HG03196 (cell line): ENCODE data around the gene PALM.

Experiments used
- ATAC-seq: cut with Tn5 transposase; IDR thresholded peaks from one replicate; pipeline ENCODE4 v1.9.1; 2021; ENCODE audit not compliant: unreplicated experiment

PALM gene

DNA sequence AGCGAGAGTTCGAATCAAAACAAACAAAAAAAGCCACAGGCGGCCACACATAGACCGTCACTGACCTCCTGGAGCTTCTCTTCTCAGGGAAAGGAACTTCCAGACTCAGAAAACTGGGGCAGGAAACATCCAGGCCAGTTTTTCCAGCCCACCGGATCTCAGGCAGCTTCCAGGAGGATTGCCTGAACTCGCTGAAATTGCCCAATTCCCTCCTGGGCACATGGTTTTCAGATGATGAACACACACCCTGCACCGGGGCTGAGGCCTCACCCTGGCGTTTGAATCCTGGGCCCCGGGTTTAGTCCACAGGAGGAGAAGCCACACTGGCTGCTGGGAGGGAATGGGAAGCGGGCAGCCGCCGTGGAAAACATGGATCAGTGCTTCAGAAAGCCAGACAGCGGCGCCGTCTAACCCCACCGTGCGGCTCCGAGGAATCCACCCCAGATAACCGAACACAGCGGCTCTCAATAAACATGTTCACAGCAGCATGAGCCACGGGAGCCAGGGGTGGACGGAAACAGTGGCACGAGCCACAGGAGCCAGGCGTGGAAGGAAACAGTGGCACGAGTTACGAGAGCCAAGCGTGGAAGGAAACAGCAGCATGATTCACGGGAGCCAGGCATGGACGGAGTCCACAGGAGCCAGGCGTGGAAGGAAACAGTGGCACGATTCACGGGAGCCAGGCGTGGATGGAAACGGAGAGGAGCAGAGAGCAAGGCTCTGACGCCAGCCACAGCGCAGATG lies 70.3 kb downstream of the PALM start:
- no peak for ATAC-seq

DNA sequence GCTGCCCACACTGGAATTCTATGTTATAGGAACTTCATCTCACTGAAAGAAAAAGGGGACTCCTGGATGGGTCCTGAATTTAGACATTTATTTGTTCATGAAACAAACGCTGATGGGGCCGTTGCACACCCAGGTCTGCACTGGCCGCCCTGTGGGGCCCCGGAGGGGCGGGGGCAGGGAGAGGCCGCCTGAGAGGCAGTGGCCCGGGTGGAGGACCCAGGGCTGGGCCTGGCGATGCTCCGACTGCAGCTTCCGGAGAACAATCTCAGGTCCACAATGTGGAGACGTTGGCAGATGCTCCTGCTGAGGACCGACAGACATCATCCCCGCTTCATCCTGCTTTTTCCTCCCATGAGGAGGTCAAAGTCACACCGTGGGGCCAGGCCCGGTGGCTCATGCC lies 72.2 kb downstream of the PALM start:
- ATAC-seq: no peak

DNA sequence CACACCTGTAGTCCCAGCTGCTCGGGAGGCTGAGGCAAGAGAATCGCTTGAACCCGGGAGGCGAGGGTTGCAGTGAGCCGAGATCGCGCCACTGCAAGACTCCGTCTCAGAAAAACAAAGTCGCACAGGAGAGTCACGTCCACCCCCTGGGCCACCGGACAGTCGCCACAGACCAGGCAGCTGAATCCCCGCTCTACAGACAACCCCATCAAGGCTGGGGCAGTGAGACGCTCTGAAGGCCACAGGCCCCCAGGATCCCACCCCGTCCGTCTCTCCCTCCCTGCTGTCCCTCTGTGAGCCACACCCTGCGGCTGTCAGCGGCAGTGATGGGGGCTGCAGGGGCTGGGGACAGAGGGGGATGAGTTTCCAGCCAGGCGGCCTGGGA lies 73.1 kb downstream of the PALM start:
- ATAC-seq: no peak

DNA sequence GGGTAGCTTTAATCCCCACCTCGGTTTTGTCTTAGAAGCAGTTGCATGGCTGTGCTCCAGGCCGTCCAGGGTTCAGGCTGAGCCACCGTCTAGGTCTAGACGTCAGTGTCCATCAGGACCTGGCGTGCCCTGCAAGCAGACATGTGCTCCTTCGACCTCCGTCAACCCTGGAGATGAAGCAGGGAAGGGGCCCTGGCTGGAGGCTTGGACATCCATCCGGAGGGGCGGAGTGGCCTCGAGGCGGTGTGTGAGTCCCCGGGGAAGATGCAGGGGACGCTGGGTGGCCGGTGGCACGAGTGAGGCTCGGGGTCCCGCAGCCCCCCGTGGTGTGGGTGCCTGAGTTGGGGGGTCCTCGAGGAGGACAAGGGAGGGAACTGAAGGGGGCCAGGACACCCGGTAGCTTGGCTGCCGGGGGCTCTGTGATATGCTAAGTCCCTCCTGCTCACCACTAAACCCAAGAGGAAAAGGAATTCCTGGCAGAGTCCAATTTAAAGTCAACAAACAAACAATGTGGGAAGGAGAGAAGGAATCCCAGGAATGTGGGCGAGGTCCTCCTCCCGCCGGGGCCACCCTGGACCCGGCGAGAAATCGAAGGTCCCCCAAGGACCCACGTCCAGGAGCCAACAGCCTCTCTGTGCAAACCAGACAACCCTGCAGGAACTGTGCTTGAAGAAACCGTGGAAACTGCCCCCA lies 73.6 kb downstream of the PALM start:
- no peak for ATAC-seq

DNA sequence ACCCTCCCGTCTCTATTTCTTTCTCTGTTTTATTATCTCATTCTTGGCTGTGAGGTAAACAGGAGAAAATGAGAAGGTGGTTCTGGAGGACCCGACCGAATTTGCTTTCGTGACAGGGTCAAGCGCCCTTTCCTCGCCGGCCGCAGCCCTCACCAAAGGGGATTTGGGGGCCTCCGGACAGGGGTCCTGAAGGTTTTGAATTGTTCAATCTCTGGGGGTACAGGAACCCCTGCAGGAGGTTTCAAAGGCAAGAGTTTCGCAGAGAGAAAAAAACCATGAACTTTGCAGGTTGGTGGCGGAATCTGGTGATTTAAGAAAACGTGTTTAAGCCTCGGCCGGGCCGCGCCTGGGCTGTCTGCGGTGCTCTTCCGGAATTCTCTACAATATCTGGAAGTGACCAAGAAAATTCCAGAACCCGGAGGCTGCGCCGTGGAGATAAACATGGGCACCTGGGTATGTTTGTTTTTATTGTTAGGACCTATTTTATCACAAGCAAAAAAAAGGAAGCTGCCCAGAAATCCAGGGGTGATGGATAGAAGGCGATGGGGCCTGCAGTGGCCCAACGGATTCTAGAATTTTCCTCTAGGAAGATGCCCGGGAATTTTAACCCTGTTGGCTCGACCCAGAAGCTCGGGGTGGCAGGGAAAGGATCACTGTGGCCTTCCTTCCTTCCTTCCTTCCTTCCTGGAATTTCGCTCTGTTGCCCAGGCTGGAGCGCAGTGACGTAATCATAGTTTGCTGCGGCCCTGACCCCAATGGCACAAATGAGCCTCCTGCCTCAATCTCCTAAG lies 74.3 kb downstream of the PALM start:
- ATAC-seq: no peak

DNA sequence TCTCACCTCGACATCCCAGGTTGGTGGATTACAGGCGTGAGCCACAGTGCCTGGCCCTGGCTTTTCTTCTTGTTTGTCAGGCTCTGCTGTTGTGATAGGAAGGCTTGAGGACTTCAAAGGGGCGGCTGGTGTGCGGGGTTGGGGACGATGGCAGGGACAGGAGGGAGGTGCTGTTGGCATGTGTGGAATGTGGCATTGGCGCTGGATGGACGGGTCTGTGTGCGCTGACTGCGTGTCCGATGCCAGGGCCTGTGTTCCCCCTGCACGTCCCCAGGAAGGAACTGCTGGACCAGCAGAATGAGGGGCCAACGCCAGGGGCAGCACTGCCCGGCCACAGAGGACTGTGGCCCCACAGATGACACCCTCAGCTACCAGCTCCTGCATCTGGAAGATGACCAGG lies 75.8 kb downstream of the PALM start:
- ATAC-seq: no peak

DNA sequence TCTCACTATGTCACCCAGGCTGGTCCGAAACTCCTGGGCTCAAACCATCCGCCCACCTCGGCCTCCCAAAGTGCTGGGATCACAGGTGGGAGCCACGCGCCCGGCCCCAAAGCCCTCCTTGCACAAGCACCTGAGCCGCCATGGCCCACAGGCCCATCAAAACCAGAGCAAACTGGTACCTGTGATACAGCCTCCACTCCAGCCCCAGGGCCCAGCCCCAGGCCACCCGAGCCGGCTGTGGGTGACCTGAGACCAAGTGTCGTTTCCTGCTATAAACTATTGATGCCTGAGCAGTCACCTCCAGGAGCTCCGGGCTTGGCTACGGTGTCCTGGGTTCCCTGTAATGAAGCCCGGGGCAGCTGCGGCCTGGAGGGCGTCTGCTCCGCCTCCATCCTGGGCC lies 78.8 kb downstream of the PALM start:
- ATAC-seq: no peak

DNA sequence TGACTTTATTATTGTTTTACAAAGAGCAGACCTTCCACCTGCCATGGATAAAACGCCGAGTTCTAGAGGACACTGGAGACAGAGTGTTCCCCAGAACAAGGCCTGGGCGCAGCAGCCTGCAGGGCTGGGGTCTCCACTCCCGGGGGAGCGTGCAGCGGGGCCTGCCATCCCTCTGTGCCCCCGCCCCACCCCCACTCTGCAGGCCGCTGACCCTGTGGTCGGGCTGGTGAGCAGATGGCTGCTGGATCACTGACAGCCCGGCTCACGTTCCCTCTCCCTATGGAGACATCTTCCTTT lies 79.9 kb downstream of the PALM start:
- no peak for ATAC-seq

DNA sequence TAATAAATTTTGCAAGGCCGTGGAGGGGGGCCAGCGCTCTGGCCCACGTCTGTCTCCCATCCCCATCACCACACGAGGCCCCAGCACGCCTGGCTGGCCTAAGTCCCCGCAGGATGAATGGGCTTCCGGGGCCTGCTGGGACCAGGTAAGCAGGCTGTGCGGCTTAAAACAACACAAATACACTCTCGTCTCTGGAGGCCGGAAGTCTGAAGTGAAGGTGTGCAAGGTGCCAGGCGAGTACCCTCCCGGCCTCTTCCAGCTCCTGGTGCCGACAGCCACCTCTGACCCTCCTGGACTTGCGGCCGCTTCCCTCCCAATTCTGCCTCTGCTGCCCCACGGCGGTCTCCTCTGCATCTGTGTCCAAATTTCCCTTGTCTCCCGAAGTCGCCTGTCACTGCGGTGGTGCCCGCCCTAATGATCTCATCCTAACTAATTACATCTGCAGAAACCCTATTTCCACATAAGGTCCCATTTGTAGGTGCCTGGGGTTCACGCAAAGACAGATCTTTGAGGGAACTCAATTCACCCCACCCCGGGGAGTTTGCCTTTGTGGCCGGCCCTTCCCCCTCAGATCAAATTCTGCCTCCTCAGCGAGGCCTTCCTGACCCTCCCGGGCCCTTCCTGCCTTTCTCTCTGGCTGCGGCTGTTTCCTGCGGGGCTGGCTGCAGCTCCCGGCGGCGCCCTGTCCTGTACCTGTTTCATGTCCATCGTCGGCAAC lies 80.4 kb downstream of the PALM start:
- no peak for ATAC-seq

DNA sequence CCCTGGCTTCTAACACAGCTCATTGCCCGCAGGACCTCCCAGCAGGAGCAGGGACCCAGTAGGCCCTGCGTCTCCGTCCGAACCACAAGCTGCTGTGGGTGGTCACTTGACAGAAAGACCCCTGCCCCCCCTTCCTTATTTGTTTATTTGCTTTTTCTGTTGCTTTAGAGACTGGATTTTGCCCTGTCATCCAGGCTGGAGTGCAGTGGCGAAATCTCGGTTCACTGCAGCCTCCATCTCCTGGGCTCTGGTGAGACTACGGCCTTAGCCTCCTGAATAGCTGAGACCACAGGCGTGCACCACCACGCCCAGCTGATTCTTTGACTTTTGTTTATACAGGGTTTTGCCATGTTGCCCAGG lies 80.9 kb downstream of the PALM start:
- no peak for ATAC-seq

DNA sequence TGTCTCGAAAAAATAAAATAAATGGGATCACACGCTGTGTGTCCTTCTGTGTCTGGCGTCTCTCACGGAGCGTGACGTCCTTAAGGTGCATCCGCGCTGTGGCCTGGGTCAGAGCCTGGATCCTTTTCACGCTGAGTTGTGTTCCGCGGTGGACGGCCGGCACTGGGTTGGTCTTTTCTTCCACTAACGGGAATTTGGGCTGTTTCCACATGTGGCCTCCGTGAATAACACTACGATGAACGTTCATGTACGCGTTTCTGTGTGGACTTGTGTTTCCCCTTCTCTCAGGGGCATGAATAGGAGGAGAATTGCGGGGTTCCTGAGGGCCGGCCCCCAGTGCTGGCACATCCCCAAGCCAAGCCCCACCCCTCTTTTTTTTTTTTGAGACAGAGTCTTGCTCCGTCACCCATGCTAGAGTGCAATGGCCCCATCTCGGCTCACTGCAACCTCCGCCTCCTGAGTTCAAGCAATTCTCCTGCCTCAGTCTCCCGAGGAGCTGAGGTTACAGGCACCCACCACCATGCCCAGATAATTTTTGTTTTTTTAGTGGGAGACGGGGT lies 82.4 kb downstream of the PALM start:
- ATAC-seq: no peak

DNA sequence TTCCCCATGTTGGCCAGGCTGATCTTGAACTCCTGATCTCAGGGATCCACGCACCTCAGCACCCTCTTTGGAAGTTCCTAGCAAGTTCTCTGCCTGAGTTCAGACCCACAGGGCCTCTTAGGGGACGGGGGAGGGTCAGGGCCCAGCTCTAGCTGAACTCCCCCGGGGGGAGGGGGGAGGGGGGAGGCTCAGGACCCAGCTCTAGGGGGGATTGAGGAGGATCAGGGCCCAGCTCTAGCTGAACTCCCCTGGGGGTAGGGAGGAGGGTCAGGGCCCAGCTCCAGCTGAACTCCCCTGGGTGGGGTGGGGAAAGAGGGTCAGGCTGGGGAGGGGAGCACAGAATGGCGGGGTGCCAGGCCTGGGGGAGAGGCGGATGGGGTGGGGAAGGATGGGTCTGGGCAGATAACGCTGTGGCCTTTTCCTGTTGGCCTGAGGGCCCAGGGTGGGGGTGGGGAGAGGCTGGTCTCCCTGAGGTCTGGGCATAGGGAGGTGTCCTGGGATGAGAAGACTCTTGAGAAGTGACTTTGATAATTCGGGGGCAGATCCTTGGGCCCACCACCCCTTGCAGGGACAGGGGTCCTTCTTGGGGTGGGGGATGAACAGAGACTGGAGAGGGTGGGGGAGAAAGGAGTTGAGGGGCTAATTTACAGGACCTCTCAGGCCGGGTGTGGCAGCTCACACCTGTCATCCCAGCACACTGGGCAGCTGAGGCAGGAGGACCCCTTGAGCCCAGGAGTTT lies 83.0 kb downstream of the PALM start:
- ATAC-seq: no peak

DNA sequence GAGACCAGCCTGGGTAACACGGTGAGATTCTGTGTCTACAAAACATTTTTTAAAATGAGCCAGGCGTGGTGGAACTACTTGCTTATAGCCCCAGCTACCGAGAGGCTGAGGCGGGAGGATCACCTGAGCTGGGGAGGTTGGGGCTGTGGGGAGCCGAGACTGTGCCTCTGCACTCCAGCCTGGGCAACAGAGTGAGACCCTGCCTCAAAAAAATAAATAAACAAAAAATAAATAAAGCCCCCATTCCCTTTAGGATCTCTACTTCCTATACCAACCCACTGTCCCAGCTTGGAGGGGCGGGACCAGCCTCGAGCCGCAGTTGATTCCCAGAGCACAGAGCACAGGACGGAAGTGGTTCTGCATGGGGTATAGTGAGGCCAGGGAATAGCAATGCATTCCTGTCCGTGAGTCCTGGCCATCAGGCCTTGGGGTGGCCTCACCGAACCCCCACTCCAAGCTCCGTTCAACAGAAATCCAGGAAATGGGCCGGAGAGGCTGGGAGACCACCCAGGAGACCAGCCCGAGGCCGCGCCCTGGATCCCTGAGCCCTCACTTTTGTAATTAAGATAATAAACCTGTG lies 83.7 kb downstream of the PALM start:
- ATAC-seq: no peak

DNA sequence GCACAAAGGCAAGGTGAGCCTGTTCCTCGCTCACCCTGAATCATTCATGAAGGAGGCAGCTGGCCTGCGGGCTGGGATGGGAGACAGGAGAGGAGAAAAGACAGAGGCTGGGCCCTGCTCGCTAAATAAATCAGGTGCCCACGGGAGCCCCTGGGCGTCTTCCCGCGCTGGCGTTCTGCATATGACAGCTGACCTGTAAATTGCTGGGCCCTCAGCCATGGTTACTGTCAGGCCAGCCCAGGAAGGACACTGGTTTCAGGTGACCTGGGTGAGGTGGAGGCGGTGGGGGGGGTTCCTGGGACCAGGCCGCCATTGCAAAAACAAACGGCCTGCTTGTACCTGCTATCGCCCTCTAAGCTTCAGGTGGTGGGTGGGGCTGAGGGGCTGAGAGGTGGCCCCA lies 85.1 kb downstream of the PALM start:
- ATAC-seq: no peak

DNA sequence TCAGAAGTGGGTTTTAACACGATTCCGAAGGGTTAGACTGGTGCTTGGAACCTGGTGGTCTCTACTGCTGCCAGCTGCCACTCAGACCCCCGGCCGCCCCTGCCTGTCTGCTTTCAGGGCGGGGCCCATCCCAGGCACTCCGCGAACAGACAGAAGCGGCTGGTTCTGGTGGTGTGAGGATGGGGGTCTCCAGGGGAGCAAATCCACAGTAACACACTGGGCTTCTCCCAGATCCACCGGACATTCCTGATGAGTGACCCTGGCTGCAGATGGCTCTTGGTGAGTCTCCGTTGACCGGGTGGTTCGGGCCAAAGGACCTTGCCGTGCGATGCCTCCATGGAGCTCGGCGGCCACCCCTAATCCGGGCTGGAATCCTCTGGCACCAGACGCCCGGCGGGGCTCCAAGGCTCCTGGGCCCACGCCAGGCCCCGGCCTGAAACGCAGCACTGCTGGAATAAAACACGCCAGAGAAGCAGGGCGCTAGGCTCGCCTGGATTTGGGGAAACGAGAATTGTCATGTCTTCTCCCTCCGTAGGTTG lies 86.4 kb downstream of the PALM start:
- ATAC-seq: no peak

DNA sequence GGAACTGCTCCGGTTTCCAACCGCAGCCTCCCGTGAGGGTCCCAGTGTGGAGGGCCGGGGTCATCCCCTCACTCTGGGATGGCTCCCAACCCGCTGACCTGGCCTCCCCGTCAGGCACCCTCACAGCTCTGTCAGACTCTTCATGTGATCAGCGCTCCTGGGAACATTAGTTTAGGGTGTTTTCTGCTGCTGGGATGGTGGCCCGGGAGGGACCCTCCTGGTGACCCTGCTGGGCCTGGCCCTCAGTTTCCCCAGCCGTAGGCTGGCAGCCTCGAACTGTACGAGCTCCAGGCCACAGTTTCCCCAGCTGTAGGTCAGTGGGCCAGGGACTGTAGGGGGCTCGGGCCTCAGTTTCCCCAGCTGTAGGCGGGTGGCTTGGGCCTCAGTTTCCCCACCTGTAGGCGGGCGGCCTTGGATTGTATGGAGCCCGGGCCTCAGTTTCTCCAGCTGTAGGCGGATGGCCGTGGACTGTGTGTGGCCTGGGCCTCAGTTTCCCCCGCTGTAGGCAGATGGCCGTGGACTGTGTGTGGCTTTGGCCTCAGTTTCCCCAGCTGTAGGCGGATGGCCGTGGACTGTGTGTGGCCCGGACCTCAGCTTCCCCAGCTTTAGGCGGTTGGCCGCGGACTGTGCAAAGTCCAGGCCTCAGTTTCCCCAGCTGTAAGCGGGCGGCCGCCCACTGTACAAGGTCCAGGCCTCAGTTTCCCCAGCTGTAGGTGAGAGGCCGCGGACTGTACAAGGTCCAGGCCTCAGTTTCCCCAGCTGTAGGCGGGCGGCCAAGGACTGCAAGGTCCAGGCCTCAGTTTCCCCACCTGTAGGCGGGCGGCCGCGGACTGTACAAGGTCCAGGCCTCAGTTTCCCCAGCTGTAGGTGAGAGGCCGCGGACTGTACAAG lies 87.2 kb downstream of the PALM start:
- ATAC-seq: no peak

DNA sequence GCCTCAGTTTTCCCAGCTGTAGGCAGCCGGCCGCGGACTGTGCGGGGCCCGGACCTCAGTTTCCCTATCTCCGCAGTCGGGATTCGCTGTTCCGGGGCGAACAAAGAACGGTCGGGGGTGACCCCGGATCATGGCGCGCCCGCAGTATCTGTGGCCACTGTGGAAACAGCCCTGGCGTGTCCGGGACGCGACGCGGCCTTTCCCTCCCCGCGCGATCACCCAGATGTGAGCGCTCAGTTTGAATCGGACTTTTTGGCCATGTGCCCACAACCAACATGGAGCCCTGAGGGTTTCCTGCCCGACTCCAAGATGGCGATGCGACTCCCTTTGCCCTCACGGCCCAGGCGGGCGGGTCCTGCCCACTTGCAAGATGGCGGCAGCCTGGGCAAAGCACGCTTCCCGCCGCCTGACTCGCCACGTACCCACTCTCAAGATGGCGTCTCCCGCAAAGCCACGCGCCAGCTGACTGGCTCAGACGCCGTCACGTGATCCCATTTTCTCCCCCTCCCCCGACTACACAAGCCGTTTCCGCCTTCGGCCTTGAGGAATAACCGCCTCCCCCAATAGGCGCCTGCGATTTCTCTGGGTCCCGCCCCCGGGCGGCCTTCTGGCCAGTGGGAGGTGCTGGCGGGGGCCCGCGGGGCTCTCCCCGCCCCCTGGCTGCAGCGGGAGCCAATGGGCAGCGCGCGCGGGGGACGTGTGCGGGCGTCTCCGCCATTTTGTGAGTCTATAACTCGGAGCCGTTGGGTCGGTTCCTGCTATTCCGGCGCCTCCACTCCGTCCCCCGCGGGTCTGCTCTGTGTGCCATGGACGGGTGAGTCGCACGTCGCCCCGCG lies 88.2 kb downstream of the PALM start, which contains the start of gene PTBP1:
TSS of gene PTBP1 (plus strand) at position 761 of the 836 bp plus-strand sequence. CDS start at position 807, 46 bp downstream.
- ATAC-seq: peak; percentile 74
